GM23338 (cell line): ENCODE measurements around the gene TMEM256. TPM values are rescaled to one million over a fixed set of nuclear protein-coding genes. Genes with fewer than 3 reads are reported as not detected.

Experiments
- ATAC-seq: fragments of 200-7000 bp; cut with Tn5 transposase; 3 replicates; pipeline ENCODE4 v1.9.1; 2020
- DNase-seq: peaks from one replicate; pipeline ENCODE4 v3.0.0-alpha.2; 2015; ENCODE audit warnings: low spot score
- H2AFZ ChIP-seq: fragments of 200-600 bp; sonication (generic); 2 replicates; pipeline ENCODE4 v1.8.0; 2016; ENCODE audit warnings: antibody characterized with exemption, mild to moderate bottlenecking, moderate library complexity
- H3F3A ChIP-seq: fragments of 200-600 bp; sonication (generic); replicated peaks from 2 replicates; pipeline ENCODE4 v1.8.0; 2017; ENCODE audit warnings: antibody characterized with exemption, mixed run types, low read depth
- H3K27ac ChIP-seq: fragments of 200-600 bp; sonication (generic); 2 replicates; pipeline ENCODE4 v1.6.1; 2016; ENCODE audit warnings: low read depth
- H3K27me3 ChIP-seq: fragments of 200-600 bp; sonication (generic); 2 replicates; pipeline ENCODE4 v1.8.0; 2016; ENCODE audit warnings: mild to moderate bottlenecking, mixed run types, moderate library complexity; ENCODE audit not compliant: insufficient read depth
- H3K36me3 ChIP-seq: fragments of 200-600 bp; sonication (generic); 2 replicates; pipeline ENCODE4 v1.8.0; 2016; ENCODE audit warnings: mild to moderate bottlenecking; ENCODE audit not compliant: insufficient read depth
- H3K4me1 ChIP-seq: fragments of 200-600 bp; sonication (generic); 2 replicates; pipeline ENCODE4 v1.8.0; 2016; ENCODE audit warnings: mild to moderate bottlenecking, moderate library complexity; ENCODE audit not compliant: insufficient read depth
- H3K4me2 ChIP-seq: fragments of 200-600 bp; sonication (generic); 2 replicates; pipeline ENCODE4 v1.7.1; 2017; ENCODE audit warnings: mixed run types
- H3K4me3 ChIP-seq: fragments of 200-600 bp; sonication (generic); 2 replicates; pipeline ENCODE4 v1.6.1; 2016; ENCODE audit warnings: mixed run types
- H3K79me2 ChIP-seq: fragments of 200-600 bp; sonication (generic); replicated peaks from 2 replicates; pipeline ENCODE4 v1.8.0; 2017; ENCODE audit warnings: mild to moderate bottlenecking; ENCODE audit not compliant: insufficient read depth
- H3K9me2 ChIP-seq: fragments of 200-600 bp; sonication (generic); 2 replicates; pipeline ENCODE4 v1.8.0; 2017; ENCODE audit not compliant: insufficient read depth
- H4K20me1 ChIP-seq: fragments of 200-600 bp; sonication (generic); replicated peaks from 2 replicates; pipeline ENCODE4 v1.8.0; 2017; ENCODE audit warnings: mild to moderate bottlenecking; ENCODE audit not compliant: insufficient read depth
- H3K27ac Mint-ChIP-seq: 2 replicates; pipeline ENCODE4 v1.8.0; 2020; ENCODE audit warnings: inconsistent platforms, mild to moderate bottlenecking, moderate library complexity, mixed read lengths
- H3K27me3 Mint-ChIP-seq: 3 replicates; pipeline ENCODE4 v1.8.0; 2022; ENCODE audit warnings: low read depth, mild to moderate bottlenecking, moderate library complexity, mixed read lengths, inconsistent platforms; ENCODE audit not compliant: insufficient read depth, poor library complexity
- H3K36me3 Mint-ChIP-seq: 3 replicates; pipeline ENCODE4 v1.8.0; 2021; ENCODE audit warnings: low read depth, mild to moderate bottlenecking, inconsistent platforms, moderate library complexity, mixed read lengths
- H3K4me1 Mint-ChIP-seq: 3 replicates; pipeline ENCODE4 v1.8.0; 2020; ENCODE audit warnings: mild to moderate bottlenecking, inconsistent platforms, mixed read lengths
- H3K4me3 Mint-ChIP-seq: 3 replicates; pipeline ENCODE4 v1.8.0; 2021; ENCODE audit warnings: moderate library complexity, mild to moderate bottlenecking, inconsistent platforms, mixed read lengths
- H3K9me3 Mint-ChIP-seq: 3 replicates; pipeline ENCODE4 v1.8.0; 2020; ENCODE audit warnings: moderate library complexity, mild to moderate bottlenecking, inconsistent platforms, mixed read lengths
- CREB1 ChIP-seq: fragments of 250-450 bp; sonication (Bioruptor Pico); IDR thresholded peaks from 2 replicates; pipeline ENCODE4 v1.5.0; 2020; ENCODE audit warnings: low read depth, mild to moderate bottlenecking, moderate library complexity
- CTCF ChIP-seq, 2 experiments: fragments of 200-600 bp in 1 of 2; sonication (generic) in 1 of 2; conservative IDR thresholded peaks; 2 replicates each; pipeline versions ENCODE4 v1.5.1 to v1.6.1; 2016 to 2017; ENCODE audit warnings: antibody characterized with exemption in 2 of 2, low read depth in 2 of 2, mild to moderate bottlenecking in 2 of 2, moderate library complexity in 1 of 2
- ETS1 ChIP-seq: IDR thresholded peaks from 2 replicates; pipeline ENCODE4 v1.6.1; 2016; ENCODE audit warnings: antibody characterized with exemption
- EZH2 ChIP-seq: fragments of 200-600 bp; sonication (generic); IDR thresholded peaks from one replicate; pipeline ENCODE4 v1.8.0; 2017; ENCODE audit warnings: antibody characterized with exemption, mild to moderate bottlenecking, low read depth; ENCODE audit not compliant: unreplicated experiment
- JUNB ChIP-seq: IDR thresholded peaks from one replicate; pipeline ENCODE4 v1.6.1; 2016; ENCODE audit warnings: antibody characterized with exemption; ENCODE audit not compliant: unreplicated experiment
- NANOG ChIP-seq: IDR thresholded peaks from 2 replicates; pipeline ENCODE4 v1.6.1; 2016; ENCODE audit warnings: antibody characterized with exemption, borderline replicate concordance
- POLR2AphosphoS5 ChIP-seq: IDR thresholded peaks from 2 replicates; pipeline ENCODE4 v1.6.1; 2016; ENCODE audit warnings: antibody characterized with exemption, low read depth
- STAT1 ChIP-seq: IDR thresholded peaks from one replicate; pipeline ENCODE4 v1.6.1; 2016; ENCODE audit warnings: antibody characterized with exemption; ENCODE audit not compliant: unreplicated experiment
- ZNF114 ChIP-seq: fragments of 250-450 bp; sonication (Bioruptor Pico); IDR thresholded peaks from 2 replicates; pipeline ENCODE4 v1.5.0; 2020; ENCODE audit warnings: mild to moderate bottlenecking, moderate library complexity
- ZNF331 ChIP-seq: fragments of 250-450 bp; sonication (Bioruptor Pico); IDR thresholded peaks from 2 replicates; pipeline ENCODE4 v1.5.0; 2020; ENCODE audit warnings: low read depth, mild to moderate bottlenecking, moderate library complexity
- ZNF462 ChIP-seq: fragments of 250-450 bp; sonication (Bioruptor Pico); IDR thresholded peaks from 2 replicates; pipeline ENCODE4 v1.5.0; 2020; ENCODE audit warnings: mild to moderate bottlenecking, moderate library complexity
- polyA plus RNA-seq: library from polyadenylated mRNA; unstranded; fragments of >200 nt; fragmentation: Nextera tagmentation; extraction: Ambion mirVana; gene quantifications from 2 replicates; pipeline ENCODE4 v1.2.1, GENCODE V29; 2016
- total RNA-seq: library from RNA; depleted of rRNA; stranded (reverse); fragments of >200 nt; shearing (Covaris generic); gene quantifications from 2 replicates; pipeline ENCODE4 v1.2.3, GENCODE V29; 2014

Gene TMEM256
- total and polyA plus RNA-seq, 2 experiments from 2014 or later = 127 to 197 TPM

- no peaks in the 10 kb centered on the region; the same call in 1 of the 2 replicates for H4K20me1 ChIP-seq
- Mint-ChIP-seq H3K4me1 (peaks cover 21% of the 10 kb centered on the region), H3K27me3 (peaks cover 42% of the 10 kb centered on the region), H3K9me3 (peaks cover 9% of the 10 kb centered on the region), H3K4me3 (peak overlapping the region; percentile 45; the same call in 1 of the 3 replicates), H3K36me3 (peaks cover 7% of the 10 kb centered on the region; the same call in 2 of the 3 replicates), H3K27ac (no peak overlapping the region)
- peaks cover 17% of the 10 kb centered on the region for H3K4me1 ChIP-seq
- no peak for TF ChIP-seq STAT1
- TF ChIP-seq ZNF331 = no peak
- no peak for TF ChIP-seq EZH2
- TF ChIP-seq JUNB = no peak
- no peak for TF ChIP-seq CTCF (conservative IDR thresholded peaks at IDR 0.05; ENCODE audit: low read depth in 2 of 2)
- TF ChIP-seq NANOG = no peak
- no peak for TF ChIP-seq ZNF462 (CRISPR knock-in tag)
- no peak for TF ChIP-seq ETS1
- TF ChIP-seq POLR2AphosphoS5 = no peak
- TF ChIP-seq CREB1 = no peak
- no peak for TF ChIP-seq ZNF114
- H3K79me2 ChIP-seq = no peaks in the 10 kb centered on the region
- ATAC-seq (no peak), DNase-seq (no peak)
- peaks cover 42% of the 10 kb centered on the region for H3K27me3 ChIP-seq
- no peak overlapping the region for H2AFZ ChIP-seq
- no peak overlapping the region for H3K27ac ChIP-seq
- peaks cover 20% of the 10 kb centered on the region; the same call in 1 of the 2 replicates for H3F3A ChIP-seq
- H3K36me3 ChIP-seq = no peaks in the 10 kb centered on the region; the same call in 1 of the 2 replicates
- H3K4me3 ChIP-seq = peak overlapping the region; percentile 74
- H3K9me2 ChIP-seq = no peaks in the 10 kb centered on the region
- H3K4me2 ChIP-seq = peak overlapping the region; percentile 95
These were observed 20.5 kb downstream of the TMEM256 start for GRCh38 chr17:7383371-7383741.
